SU-DHL-6 (cell line): ENCODE measurements around the gene CLEC16A.

Source experiments
- EZH2phosphoT487 ChIP-seq: fragments of 200-600 bp; sonication (generic), shearing (Covaris generic); conservative IDR thresholded peaks from 2 replicates; pipeline ENCODE4 v1.6.1; 2018; ENCODE audit warnings: mild to moderate bottlenecking, antibody characterized with exemption, low read length, moderate library complexity, mixed read lengths
- TF ChIP-seq, protein P1 (sequence below): fragments of 200-600 bp; sonication (generic); IDR thresholded peaks from one replicate; pipeline ENCODE4 v1.5.1; 2017; ENCODE audit warnings: antibody characterized with exemption, mild to moderate bottlenecking, low read length, moderate library complexity; ENCODE audit not compliant: insufficient read depth, poor library complexity, severe bottlenecking

DNA sequence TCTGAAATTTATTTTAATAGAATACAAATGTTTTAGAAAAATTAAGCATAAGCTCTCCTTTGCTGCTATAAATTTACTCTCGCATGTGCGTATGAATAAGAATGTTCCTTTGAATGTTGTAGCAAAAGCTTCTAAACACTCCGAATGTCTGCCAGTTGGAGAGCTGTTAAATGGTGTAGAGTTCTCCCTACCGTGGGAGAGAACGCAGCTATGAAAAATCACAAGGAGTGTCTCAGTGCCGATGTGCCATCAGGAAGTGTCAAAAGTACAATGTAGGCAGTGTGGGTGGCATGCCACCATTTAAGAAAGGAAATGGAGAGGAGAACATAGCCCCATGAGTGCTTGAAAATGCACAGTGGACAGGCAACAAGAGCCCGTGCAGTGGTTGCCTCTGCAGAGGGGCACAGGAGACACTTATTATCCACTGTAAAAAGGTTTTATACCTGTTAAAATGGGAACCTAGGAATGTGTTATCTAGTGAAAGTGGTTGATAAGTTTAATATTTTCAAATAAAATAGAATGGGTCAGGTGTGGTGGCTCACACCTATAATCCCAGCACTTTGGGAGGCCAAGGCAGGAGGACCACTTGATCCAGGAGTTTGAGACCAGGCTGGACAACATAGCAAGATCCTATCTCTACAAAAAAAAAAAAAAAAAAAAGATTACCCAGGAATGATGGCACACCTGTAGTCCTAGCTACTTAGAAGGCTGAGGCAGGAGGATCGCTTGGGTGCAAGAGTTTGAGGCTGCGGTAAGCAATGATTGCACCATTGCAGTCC is 167.7 kb downstream of the CLEC16A start:
- TF ChIP-seq, protein P1, sequence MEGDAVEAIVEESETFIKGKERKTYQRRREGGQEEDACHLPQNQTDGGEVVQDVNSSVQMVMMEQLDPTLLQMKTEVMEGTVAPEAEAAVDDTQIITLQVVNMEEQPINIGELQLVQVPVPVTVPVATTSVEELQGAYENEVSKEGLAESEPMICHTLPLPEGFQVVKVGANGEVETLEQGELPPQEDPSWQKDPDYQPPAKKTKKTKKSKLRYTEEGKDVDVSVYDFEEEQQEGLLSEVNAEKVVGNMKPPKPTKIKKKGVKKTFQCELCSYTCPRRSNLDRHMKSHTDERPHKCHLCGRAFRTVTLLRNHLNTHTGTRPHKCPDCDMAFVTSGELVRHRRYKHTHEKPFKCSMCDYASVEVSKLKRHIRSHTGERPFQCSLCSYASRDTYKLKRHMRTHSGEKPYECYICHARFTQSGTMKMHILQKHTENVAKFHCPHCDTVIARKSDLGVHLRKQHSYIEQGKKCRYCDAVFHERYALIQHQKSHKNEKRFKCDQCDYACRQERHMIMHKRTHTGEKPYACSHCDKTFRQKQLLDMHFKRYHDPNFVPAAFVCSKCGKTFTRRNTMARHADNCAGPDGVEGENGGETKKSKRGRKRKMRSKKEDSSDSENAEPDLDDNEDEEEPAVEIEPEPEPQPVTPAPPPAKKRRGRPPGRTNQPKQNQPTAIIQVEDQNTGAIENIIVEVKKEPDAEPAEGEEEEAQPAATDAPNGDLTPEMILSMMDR: no peak
- TF ChIP-seq EZH2phosphoT487: no peak
